ENCODE measurements around the gene GALNT6.

Gene GALNT6
- 18.7 to 25.4 (median 22.5) reads per million in 3 donors for total RNA-seq

GRCh38 chr12:51391283-51392123 is at the start of gene GALNT6:
TSS of gene GALNT6 (minus strand) at chr12:51391406. CDS start at chr12:51379781, 11,625 bp downstream.
- H3K27me3 ChIP-seq (replicated peaks; ENCODE audit: control insufficient read depth, insufficient read depth, low read length, poor library complexity, severe bottlenecking): no peaks in the 10 kb centered on the region

GRCh38 chr12:51439330-51439729 is 48.1 kb upstream of the GALNT6 start:
- DNase-seq: no peak
- no peaks in the 10 kb centered on the region for H3K4me1 ChIP-seq (ENCODE audit: control insufficient read depth, insufficient read depth, low read length, poor library complexity, severe bottlenecking)
- no peak overlapping the region for H3K4me3 ChIP-seq (ENCODE audit: insufficient read depth, low read depth, low read length, poor library complexity, severe bottlenecking)
- H3K36me3 ChIP-seq (ENCODE audit: control insufficient read depth, insufficient read depth, low read length): no peaks in the 10 kb centered on the region
- no peaks in the 10 kb centered on the region for H3K9me3 ChIP-seq (ENCODE audit: control insufficient read depth, low read length)
- H3K27ac ChIP-seq (ENCODE audit: insufficient read depth, low read length, poor library complexity, severe bottlenecking): no peak overlapping the region
- H3K27me3 ChIP-seq (replicated peaks; ENCODE audit: control insufficient read depth, insufficient read depth, low read length, poor library complexity, severe bottlenecking): no peaks in the 10 kb centered on the region

More at GRCh38 chr12:51391283-51392123, at the start of gene GALNT6:
- no peaks in the 10 kb centered on the region for H3K36me3 ChIP-seq (ENCODE audit: control insufficient read depth, insufficient read depth, low read length)
- peak within 1 kb of the TSS; percentile 69 for H3K4me3 ChIP-seq (ENCODE audit: insufficient read depth, low read depth, low read length, poor library complexity, severe bottlenecking)
- peak; percentile 69 to 78 (median 73) for DNase-seq
- no peaks in the 10 kb centered on the region for H3K9me3 ChIP-seq (ENCODE audit: control insufficient read depth, low read length)
- H3K27ac ChIP-seq (ENCODE audit: insufficient read depth, low read length, poor library complexity, severe bottlenecking): peak within 1 kb of the TSS; percentile 65
- peaks cover 58% of the 10 kb centered on the region for H3K4me1 ChIP-seq (ENCODE audit: control insufficient read depth, insufficient read depth, low read length, poor library complexity, severe bottlenecking)

- DNase-seq: no peak
- H3K36me3 ChIP-seq (ENCODE audit: control insufficient read depth, insufficient read depth, low read length): no peaks in the 10 kb centered on the region
- H3K27me3 ChIP-seq (replicated peaks; ENCODE audit: control insufficient read depth, insufficient read depth, low read length, poor library complexity, severe bottlenecking): no peaks in the 10 kb centered on the region
- no peak overlapping the region for H3K27ac ChIP-seq (ENCODE audit: insufficient read depth, low read length, poor library complexity, severe bottlenecking)
- H3K9me3 ChIP-seq (ENCODE audit: control insufficient read depth, low read length): no peaks in the 10 kb centered on the region
- H3K4me1 ChIP-seq (ENCODE audit: control insufficient read depth, insufficient read depth, low read length, poor library complexity, severe bottlenecking): no peaks in the 10 kb centered on the region
- H3K4me3 ChIP-seq (ENCODE audit: insufficient read depth, low read depth, low read length, poor library complexity, severe bottlenecking): no peak overlapping the region
Observed at GRCh38 chr12:51437431-51437830, 46.2 kb upstream of the GALNT6 start.

- no peaks in the 10 kb centered on the region for H3K27me3 ChIP-seq (replicated peaks; ENCODE audit: control insufficient read depth, insufficient read depth, low read length, poor library complexity, severe bottlenecking)
- H3K4me3 ChIP-seq (ENCODE audit: insufficient read depth, low read depth, low read length, poor library complexity, severe bottlenecking): no peak overlapping the region
- H3K36me3 ChIP-seq (ENCODE audit: control insufficient read depth, insufficient read depth, low read length): no peaks in the 10 kb centered on the region
- DNase-seq: no peak
- no peaks in the 10 kb centered on the region for H3K9me3 ChIP-seq (ENCODE audit: control insufficient read depth, low read length)
- no peaks in the 10 kb centered on the region for H3K4me1 ChIP-seq (ENCODE audit: control insufficient read depth, insufficient read depth, low read length, poor library complexity, severe bottlenecking)
- H3K27ac ChIP-seq (ENCODE audit: insufficient read depth, low read length, poor library complexity, severe bottlenecking): no peak overlapping the region
Observed at GRCh38 chr12:51434305-51434704, 43.1 kb upstream of the GALNT6 start.

- H3K36me3 ChIP-seq (ENCODE audit: control insufficient read depth, insufficient read depth, low read length): no peaks in the 10 kb centered on the region
- H3K27me3 ChIP-seq (replicated peaks; ENCODE audit: control insufficient read depth, insufficient read depth, low read length, poor library complexity, severe bottlenecking): no peaks in the 10 kb centered on the region
- no peak overlapping the region for H3K27ac ChIP-seq (ENCODE audit: insufficient read depth, low read length, poor library complexity, severe bottlenecking)
- no peak overlapping the region for H3K4me3 ChIP-seq (ENCODE audit: insufficient read depth, low read depth, low read length, poor library complexity, severe bottlenecking)
- H3K4me1 ChIP-seq (ENCODE audit: control insufficient read depth, insufficient read depth, low read length, poor library complexity, severe bottlenecking): no peaks in the 10 kb centered on the region
- H3K9me3 ChIP-seq (ENCODE audit: control insufficient read depth, low read length): no peaks in the 10 kb centered on the region
- no peak for DNase-seq
Observed at GRCh38 chr12:51432921-51433320, 41.7 kb upstream of the GALNT6 start.

GRCh38 chr12:51430196-51430895 is 39.1 kb upstream of the GALNT6 start:
- H3K36me3 ChIP-seq (ENCODE audit: control insufficient read depth, insufficient read depth, low read length): no peaks in the 10 kb centered on the region

GRCh38 chr12:51429700-51430099 is 38.5 kb upstream of the GALNT6 start:
- peaks cover 2% of the 10 kb centered on the region for H3K4me1 ChIP-seq (ENCODE audit: control insufficient read depth, insufficient read depth, low read length, poor library complexity, severe bottlenecking)
- H3K4me3 ChIP-seq (ENCODE audit: insufficient read depth, low read depth, low read length, poor library complexity, severe bottlenecking): no peak overlapping the region
- no peaks in the 10 kb centered on the region for H3K36me3 ChIP-seq (ENCODE audit: control insufficient read depth, insufficient read depth, low read length)
- H3K9me3 ChIP-seq (ENCODE audit: control insufficient read depth, low read length): no peaks in the 10 kb centered on the region
- DNase-seq: no peak
- no peaks in the 10 kb centered on the region for H3K27me3 ChIP-seq (replicated peaks; ENCODE audit: control insufficient read depth, insufficient read depth, low read length, poor library complexity, severe bottlenecking)
- no peak overlapping the region for H3K27ac ChIP-seq (ENCODE audit: insufficient read depth, low read length, poor library complexity, severe bottlenecking)

More at GRCh38 chr12:51430196-51430895, 39.1 kb upstream of the GALNT6 start:
- no peaks in the 10 kb centered on the region for H3K4me1 ChIP-seq (ENCODE audit: control insufficient read depth, insufficient read depth, low read length, poor library complexity, severe bottlenecking)
- no peak overlapping the region for H3K27ac ChIP-seq (ENCODE audit: insufficient read depth, low read length, poor library complexity, severe bottlenecking)
- H3K9me3 ChIP-seq (ENCODE audit: control insufficient read depth, low read length): no peaks in the 10 kb centered on the region
- H3K4me3 ChIP-seq (ENCODE audit: insufficient read depth, low read depth, low read length, poor library complexity, severe bottlenecking): no peak overlapping the region
- DNase-seq: no peak
- no peaks in the 10 kb centered on the region for H3K27me3 ChIP-seq (replicated peaks; ENCODE audit: control insufficient read depth, insufficient read depth, low read length, poor library complexity, severe bottlenecking)

- DNase-seq: no peak
- Histone ChIP-seq H3K9me3 (ENCODE audit: control insufficient read depth, low read length) (no peaks in the 10 kb centered on the region), H3K27me3 (replicated peaks; ENCODE audit: control insufficient read depth, insufficient read depth, low read length, poor library complexity, severe bottlenecking) (no peaks in the 10 kb centered on the region), H3K27ac (ENCODE audit: insufficient read depth, low read length, poor library complexity, severe bottlenecking) (no peak overlapping the region), H3K36me3 (ENCODE audit: control insufficient read depth, insufficient read depth, low read length) (no peaks in the 10 kb centered on the region), H3K4me3 (ENCODE audit: insufficient read depth, low read depth, low read length, poor library complexity, severe bottlenecking) (no peak overlapping the region), H3K4me1 (ENCODE audit: control insufficient read depth, insufficient read depth, low read length, poor library complexity, severe bottlenecking) (peaks cover 2% of the 10 kb centered on the region)
Observed at GRCh38 chr12:51428256-51428655, 37.0 kb upstream of the GALNT6 start.

GRCh38 chr12:51424662-51425539 is 33.7 kb upstream of the GALNT6 start, which contains the start of gene SLC4A8:
TSS of gene SLC4A8 (plus strand) at chr12:51424831. CDS start at chr12:51424988, 157 bp downstream.
- DNase-seq: peak; percentile 59 to 74 (median 64)
- no peaks in the 10 kb centered on the region for H3K27me3 ChIP-seq (replicated peaks; ENCODE audit: control insufficient read depth, insufficient read depth, low read length, poor library complexity, severe bottlenecking)
- H3K36me3 ChIP-seq (ENCODE audit: control insufficient read depth, insufficient read depth, low read length): no peaks in the 10 kb centered on the region
- peak within 1 kb of the TSS; percentile 40 for H3K27ac ChIP-seq (ENCODE audit: insufficient read depth, low read length, poor library complexity, severe bottlenecking)
- no peaks in the 10 kb centered on the region for H3K9me3 ChIP-seq (ENCODE audit: control insufficient read depth, low read length)
- peak within 1 kb of the TSS; percentile 67 for H3K4me3 ChIP-seq (ENCODE audit: insufficient read depth, low read depth, low read length, poor library complexity, severe bottlenecking)
- peaks cover 2% of the 10 kb centered on the region for H3K4me1 ChIP-seq (ENCODE audit: control insufficient read depth, insufficient read depth, low read length, poor library complexity, severe bottlenecking)
